Caco-2 (cell line): ENCODE data around the gene COL5A1. TPM values are rescaled to one million over a fixed set of nuclear protein-coding genes. Genes with fewer than 3 reads are reported as not detected.

Experiments used
- BruUV-seq: library from RNA; stranded (reverse); fragments of 400-500 nt; replicated peaks from 2 replicates; lab custom pipeline; 2021; lab: Mats Ljungman, UMichigan
- CTCF ChIA-PET: fragments of 300-600 bp; sonication (Branson Sonifier 250); formaldehyde crosslinking; loops from one replicate; lab custom pipeline; 2022; ENCODE audit warnings: antibody characterized with exemption; lab: Charles Lee
- POLR2A ChIA-PET: fragments of 300-600 bp; sonication (Branson Sonifier 250); formaldehyde crosslinking; loops from one replicate; lab custom pipeline; 2022; ENCODE audit warnings: antibody characterized with exemption; lab: Charles Lee
- DNase-seq, 2 experiments: peaks; one replicate each; pipeline versions ENCODE4 v3.0.0 to v3.0.0-alpha.2; 2020 to 2022
- H3K27me3 ChIP-seq: replicated peaks from 2 replicates; pipeline ENCODE4 v1.6.0; 2011; ENCODE audit warnings: low read length; ENCODE audit not compliant: control insufficient read depth, insufficient read depth
- H3K36me3 ChIP-seq: 2 replicates; pipeline ENCODE4 v1.5.1; 2011; ENCODE audit warnings: low read length; ENCODE audit not compliant: control insufficient read depth, insufficient read depth
- H3K4me1 ChIP-seq: fragments of 250-450 bp; sonication (Bioruptor Pico); 2 replicates; pipeline ENCODE4 v1.5.1; 2020; ENCODE audit warnings: mild to moderate bottlenecking
- H3K4me3 ChIP-seq: 2 replicates; pipeline ENCODE4 v1.5.1; 2011; ENCODE audit warnings: low read depth, mild to moderate bottlenecking, control low read depth, low read length
- H3K9me3 ChIP-seq: fragments of 250-450 bp; sonication (Bioruptor Pico); 2 replicates; pipeline ENCODE4 v1.5.1; 2020; ENCODE audit warnings: mild to moderate bottlenecking, moderate library complexity
- H3K27ac Mint-ChIP-seq: one replicate; pipeline ENCODE4 v1.8.0; 2022; ENCODE audit warnings: mixed read lengths; ENCODE audit not compliant: unreplicated experiment
- H3K27me3 Mint-ChIP-seq: one replicate; pipeline ENCODE4 v1.8.0; 2022; ENCODE audit warnings: mixed read lengths; ENCODE audit not compliant: insufficient read depth, unreplicated experiment
- H3K36me3 Mint-ChIP-seq: one replicate; pipeline ENCODE4 v1.8.0; 2022; ENCODE audit warnings: mild to moderate bottlenecking, mixed read lengths; ENCODE audit not compliant: insufficient read depth, unreplicated experiment
- H3K4me1 Mint-ChIP-seq: one replicate; pipeline ENCODE4 v1.8.0; 2022; ENCODE audit warnings: low read depth, mixed read lengths; ENCODE audit not compliant: unreplicated experiment
- H3K4me3 Mint-ChIP-seq: one replicate; pipeline ENCODE4 v1.8.0; 2022; ENCODE audit warnings: mild to moderate bottlenecking, moderate library complexity, mixed read lengths; ENCODE audit not compliant: unreplicated experiment
- H3K9me3 Mint-ChIP-seq: one replicate; pipeline ENCODE4 v1.8.0; 2022; ENCODE audit warnings: mixed read lengths; ENCODE audit not compliant: unreplicated experiment
- CTCF ChIP-seq, 2 experiments: fragments of 200-600 bp in 1 of 2; IDR thresholded peaks; 1 replicate in 1 of 2; 2 replicates in 1 of 2; pipeline versions ENCODE4 v1.5.1 to v1.8.0; 2011 to 2022; ENCODE audit warnings: antibody characterized with exemption in 1 of 2, control low read depth in 1 of 2, inconsistent platforms in 1 of 2, low read depth in 1 of 2, low read length in 1 of 2, mild to moderate bottlenecking in 1 of 2, moderate library complexity in 1 of 2; ENCODE audit not compliant: insufficient read depth in 1 of 2, severe bottlenecking in 1 of 2, unreplicated experiment in 1 of 2
- intact Hi-C: fragments of 100-400 bp; cut with micrococcal nuclease; formaldehyde crosslinking; loops from one replicate; pipeline ENCODE4 v1.10.0; 2022; ENCODE audit not compliant: unreplicated experiment
- total RNA-seq: library from RNA; stranded (reverse); gene quantifications from 2 replicates; pipeline ENCODE4 v1.2.3, GENCODE V29; 2022

COL5A1 gene
- total RNA-seq, 1 experiment from 2014 or later = 4.8 TPM

- H3K9me3 ChIP-seq = no peaks in the 10 kb centered on the region
- ChIA-PET POLR2A (no interaction called here), CTCF (no interaction called here)
- no peak overlapping the region for H3K4me3 ChIP-seq
- no peaks in the 10 kb centered on the region for H3K36me3 ChIP-seq
- BruUV-seq = no TSS peak
- no peaks in the 10 kb centered on the region for H3K27me3 ChIP-seq
- intact Hi-C loops = no loop called here
- Mint-ChIP-seq H3K27me3 (no peaks in the 10 kb centered on the region), H3K4me3 (no peak overlapping the region), H3K27ac (no peak overlapping the region), H3K9me3 (no peaks in the 10 kb centered on the region), H3K4me1 (no peaks in the 10 kb centered on the region), H3K36me3 (no peaks in the 10 kb centered on the region)
- TF ChIP-seq CTCF (IDR thresholded peaks at IDR 0.05; ENCODE audit: insufficient read depth in 1 of 2, low read depth in 1 of 2, low read length in 1 of 2, severe bottlenecking in 1 of 2, unreplicated experiment in 1 of 2) = no peak
- DNase-seq = no peak
- H3K4me1 ChIP-seq = no peaks in the 10 kb centered on the region
Measured at GRCh38 chr9:134818000-134818568, 176.5 kb downstream of the COL5A1 start.

DNA sequence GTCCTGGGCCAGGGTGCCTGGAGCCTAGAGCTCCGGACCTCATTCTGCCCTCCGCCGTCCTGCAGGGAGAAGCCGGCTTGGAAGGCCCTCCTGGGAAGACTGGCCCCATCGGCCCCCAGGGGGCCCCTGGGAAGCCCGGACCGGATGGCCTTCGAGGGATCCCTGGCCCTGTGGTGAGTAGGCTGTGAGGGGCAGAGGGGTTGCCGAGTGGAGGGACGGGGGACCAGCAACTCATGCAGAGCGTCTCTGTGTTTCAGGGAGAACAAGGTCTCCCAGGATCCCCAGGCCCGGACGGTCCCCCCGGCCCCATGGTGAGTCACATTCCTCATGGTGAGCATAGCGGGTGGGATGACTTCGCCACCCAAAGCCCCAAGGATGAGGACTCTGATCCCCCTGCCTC lies 177.0 kb downstream of the COL5A1 start:
- CTCF ChIA-PET = no interaction called here
- no peak for DNase-seq
- TF ChIP-seq CTCF (IDR thresholded peaks at IDR 0.05; ENCODE audit: insufficient read depth in 1 of 2, low read depth in 1 of 2, low read length in 1 of 2, severe bottlenecking in 1 of 2, unreplicated experiment in 1 of 2) = no peak
- H3K9me3 ChIP-seq = no peaks in the 10 kb centered on the region
- intact Hi-C loops = no loop called here
- H3K4me3 ChIP-seq = no peak overlapping the region
- no TSS peak for BruUV-seq
- no peaks in the 10 kb centered on the region for H3K4me1 ChIP-seq
- no peak overlapping the region for H3K27ac Mint-ChIP-seq
- no peaks in the 10 kb centered on the region for H3K36me3 Mint-ChIP-seq
- H3K27me3 ChIP-seq = no peaks in the 10 kb centered on the region
- H3K27me3 Mint-ChIP-seq = no peaks in the 10 kb centered on the region
- no peaks in the 10 kb centered on the region for H3K9me3 Mint-ChIP-seq
- H3K4me1 Mint-ChIP-seq = no peaks in the 10 kb centered on the region
- POLR2A ChIA-PET = no interaction called here
- H3K4me3 Mint-ChIP-seq = no peak overlapping the region
- H3K36me3 ChIP-seq = no peaks in the 10 kb centered on the region

DNA sequence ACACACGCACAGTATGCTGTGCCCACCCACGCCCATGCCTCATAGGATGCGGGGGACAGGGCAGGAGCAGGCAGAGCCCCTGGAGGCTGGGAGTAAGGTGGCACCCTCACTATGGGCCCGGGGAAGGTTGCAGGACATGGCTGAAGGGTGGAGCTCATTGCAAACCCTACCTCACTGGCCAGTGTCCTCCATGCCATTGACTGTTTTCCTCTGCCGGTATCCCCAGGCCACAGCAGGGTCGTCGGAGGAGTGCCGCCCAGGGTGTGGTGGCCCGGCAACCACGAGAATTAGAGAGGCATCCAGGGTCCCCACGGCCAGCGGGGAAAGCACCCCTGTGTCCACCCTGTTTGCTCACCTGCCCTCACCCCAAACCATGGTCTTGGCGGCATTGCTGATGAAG lies 179.3 kb downstream of the COL5A1 start:
- DNase-seq = no peak
- Histone ChIP-seq H3K9me3 (no peaks in the 10 kb centered on the region), H3K36me3 (no peaks in the 10 kb centered on the region), H3K4me3 (no peak overlapping the region), H3K27me3 (no peaks in the 10 kb centered on the region), H3K4me1 (no peaks in the 10 kb centered on the region)
- no TSS peak for BruUV-seq
- Mint-ChIP-seq H3K27me3 (no peaks in the 10 kb centered on the region), H3K9me3 (no peaks in the 10 kb centered on the region), H3K4me3 (no peak overlapping the region), H3K36me3 (no peaks in the 10 kb centered on the region), H3K4me1 (no peaks in the 10 kb centered on the region), H3K27ac (no peak overlapping the region)
- ChIA-PET CTCF (no interaction called here), POLR2A (no interaction called here)
- no peak for TF ChIP-seq CTCF (IDR thresholded peaks at IDR 0.05; ENCODE audit: insufficient read depth in 1 of 2, low read depth in 1 of 2, low read length in 1 of 2, severe bottlenecking in 1 of 2, unreplicated experiment in 1 of 2)
- intact Hi-C loops = no loop called here
